Prostate gland (tissue), 2 donors: Measurements from ENCODE around the gene MBIP.

Experiments
- CTCF ChIP-seq, 4 experiments: fragments of 200-600 bp in 2 of 4; fragments of 450-650 bp in 2 of 4; sonication (generic) in 2 of 4; IDR thresholded peaks; 1 replicate in 3 of 4; 2 replicates in 1 of 4; pipeline ENCODE4 v1.5.1; 2016 to 2019; ENCODE audit warnings: antibody characterized with exemption in 4 of 4, mild to moderate bottlenecking in 2 of 4, moderate library complexity in 2 of 4
- POLR2A ChIP-seq: fragments of 450-650 bp; IDR thresholded peaks from one replicate; pipeline ENCODE4 v1.6.1; 2016; ENCODE audit warnings: antibody characterized with exemption, mild to moderate bottlenecking
- POLR2AphosphoS5 ChIP-seq: sonication (generic); formaldehyde crosslinking; IDR thresholded peaks from one replicate; pipeline ENCODE4 v1.6.1; 2017; ENCODE audit warnings: antibody characterized with exemption

DNA sequence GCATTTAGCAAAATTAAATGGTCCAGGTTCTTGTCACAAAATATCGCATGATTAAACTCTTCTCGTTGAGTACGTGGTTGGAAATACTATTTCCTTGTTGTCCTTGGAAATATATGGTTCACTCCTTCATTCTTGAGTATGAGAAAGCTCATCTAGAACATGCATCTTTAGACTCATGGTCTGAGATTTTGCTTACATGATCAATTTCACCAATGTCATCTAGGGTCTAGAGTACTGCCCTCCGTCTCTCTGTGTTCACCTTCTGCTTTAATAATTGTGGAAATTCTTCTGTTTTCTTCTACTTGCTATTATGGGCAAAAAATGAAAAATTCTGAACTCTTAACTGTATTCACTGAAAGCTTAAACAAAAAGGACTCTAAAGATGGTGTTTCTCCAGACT is 25.9 kb downstream of the MBIP start:
- TF ChIP-seq CTCF (IDR thresholded peaks at IDR 0.05), result no peak
- no peak for TF ChIP-seq POLR2A
- no peak for TF ChIP-seq POLR2AphosphoS5
